HG02973 (cell line): ENCODE data around the gene BPGM.

ENCODE experiments used
- ATAC-seq: cut with Tn5 transposase; IDR thresholded peaks from one replicate; pipeline ENCODE4 v1.9.1; 2021; ENCODE audit warnings: moderate library complexity; ENCODE audit not compliant: unreplicated experiment

The BPGM gene

GRCh38 chr7:134714470-134715205 lies 68.0 kb downstream of the BPGM start:
- ATAC-seq, result no peak

DNA sequence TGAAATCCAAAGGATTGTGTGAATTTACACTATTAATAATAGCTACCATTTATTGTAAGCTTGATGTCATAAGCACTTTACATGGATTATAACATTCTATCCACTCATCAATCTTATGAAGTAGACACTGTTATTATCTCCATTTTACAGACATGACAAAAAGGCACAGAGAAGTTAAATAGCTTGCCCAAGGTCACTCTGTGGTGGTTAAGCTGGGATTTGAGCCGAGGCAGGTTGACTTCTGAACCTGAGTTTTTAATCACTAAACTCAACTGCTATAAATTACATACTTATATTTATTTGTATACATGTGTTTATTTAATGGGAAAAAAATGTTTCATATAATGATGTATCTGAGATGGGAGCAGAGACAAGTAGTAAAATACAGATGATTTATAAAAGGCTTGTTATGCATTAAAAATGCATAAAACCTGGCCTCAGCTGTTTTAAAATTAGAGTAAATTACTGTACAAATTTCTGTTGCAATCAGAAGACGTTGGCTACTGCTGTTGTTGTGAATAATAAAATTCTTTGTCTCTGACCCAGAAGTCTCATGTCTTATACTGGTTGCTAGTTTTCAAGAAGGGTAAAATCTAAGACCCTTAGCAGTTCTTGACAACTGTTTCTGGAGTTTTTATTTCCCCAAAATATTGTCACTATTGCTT lies 71.7 kb downstream of the BPGM start:
- no peak for ATAC-seq

GRCh38 chr7:134720091-134720935 lies 73.7 kb downstream of the BPGM start:
- ATAC-seq, result no peak

GRCh38 chr7:134721171-134721570 lies 74.5 kb downstream of the BPGM start:
- ATAC-seq, result no peak

DNA sequence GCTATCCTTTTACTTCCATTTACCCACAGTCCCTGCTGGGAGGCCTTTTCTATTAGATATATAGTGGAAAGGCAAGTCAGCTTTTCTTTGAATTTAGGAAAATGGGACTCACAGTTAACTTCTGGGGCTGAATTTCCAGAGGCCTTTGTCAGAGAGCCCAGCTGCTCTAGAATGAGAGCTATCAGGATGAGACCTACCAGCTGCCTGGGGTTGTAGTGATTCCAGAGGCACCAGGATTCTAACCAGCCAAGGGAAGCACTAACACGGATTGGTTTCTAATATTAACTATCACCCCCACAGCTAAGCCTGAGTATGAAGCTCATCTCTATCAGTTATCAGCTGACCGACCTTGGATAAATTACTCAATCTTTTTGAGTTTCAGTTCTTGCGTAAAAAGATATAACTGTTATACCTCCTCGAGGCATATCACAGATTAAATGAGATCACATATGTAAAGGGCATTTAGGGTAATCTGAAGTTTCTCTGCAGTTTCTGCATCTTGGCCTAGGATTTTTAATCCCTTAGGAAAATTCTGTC lies 76.2 kb downstream of the BPGM start:
- ATAC-seq, result no peak

DNA sequence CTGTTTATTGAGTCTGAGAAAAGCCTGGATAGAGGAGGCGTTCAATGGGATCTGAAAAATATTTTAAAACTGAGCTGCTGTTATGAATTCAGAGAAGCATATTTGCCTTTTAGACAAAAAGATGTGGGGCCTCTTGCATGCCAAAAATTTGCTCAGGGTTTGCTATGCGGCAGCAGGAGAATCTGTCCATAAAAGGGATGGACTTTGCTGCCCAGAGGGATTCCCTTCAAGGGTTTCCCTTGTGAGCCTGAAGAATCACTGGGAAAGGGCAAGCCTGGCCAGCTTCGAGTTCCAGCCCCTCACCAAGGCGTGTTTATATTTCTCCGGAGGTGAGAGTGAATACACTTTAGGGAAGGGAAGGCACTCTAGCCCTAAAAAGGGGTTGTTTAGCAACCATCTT lies 77.2 kb downstream of the BPGM start:
- ATAC-seq, result no peak

DNA sequence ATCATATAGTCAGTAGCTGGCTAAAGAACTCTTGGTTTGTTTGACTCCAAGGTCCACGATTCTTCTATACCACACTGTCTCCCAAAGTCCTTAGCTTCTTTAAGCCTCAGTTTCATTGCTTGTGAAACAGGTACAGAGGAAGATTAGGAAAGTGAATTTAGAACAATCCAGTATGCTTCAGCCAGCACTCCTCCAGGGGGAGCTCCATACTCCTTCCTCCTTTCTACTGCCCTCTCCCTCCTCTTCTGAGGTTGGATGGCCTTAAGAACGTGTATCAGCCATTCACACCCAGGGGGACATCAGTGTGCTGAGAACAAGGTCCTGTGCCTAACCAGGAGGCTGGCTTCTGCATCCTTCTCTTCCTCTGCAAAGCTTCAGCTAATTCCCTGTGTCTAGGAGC lies 78.0 kb downstream of the BPGM start:
- ATAC-seq, result no peak

- no peak for ATAC-seq
Observed at GRCh38 chr7:134726581-134726980, 79.9 kb downstream of the BPGM start.

DNA sequence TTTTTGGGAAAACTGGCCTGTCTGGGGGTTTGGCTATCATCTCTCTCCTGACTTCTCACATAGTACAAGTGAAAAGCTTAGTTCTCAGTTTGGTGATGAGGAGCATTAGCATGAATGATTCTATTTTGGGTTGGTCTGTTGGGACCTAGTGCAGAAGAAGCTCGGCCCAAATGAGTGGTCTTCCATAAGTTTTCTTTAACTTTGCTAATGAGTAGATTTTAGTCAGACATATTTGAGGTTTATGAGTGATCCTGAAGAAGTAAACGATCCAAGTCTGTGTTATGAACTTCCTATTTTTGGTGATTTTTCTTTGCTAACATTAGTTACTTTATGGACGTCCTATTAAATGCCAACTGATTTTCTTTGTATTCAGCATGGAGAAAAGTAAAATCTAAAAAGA lies 81.1 kb downstream of the BPGM start:
- no peak for ATAC-seq
